ENCODE results near the gene TBX10. TPM values are rescaled to one million over a fixed set of nuclear protein-coding genes. Genes with fewer than 3 reads are reported as not detected.

Gene TBX10
- polyA plus RNA-seq, 1 donor (not counting 4 experiments of a cell fraction or from before 2014, with no cell fraction given) = not detected

DNA sequence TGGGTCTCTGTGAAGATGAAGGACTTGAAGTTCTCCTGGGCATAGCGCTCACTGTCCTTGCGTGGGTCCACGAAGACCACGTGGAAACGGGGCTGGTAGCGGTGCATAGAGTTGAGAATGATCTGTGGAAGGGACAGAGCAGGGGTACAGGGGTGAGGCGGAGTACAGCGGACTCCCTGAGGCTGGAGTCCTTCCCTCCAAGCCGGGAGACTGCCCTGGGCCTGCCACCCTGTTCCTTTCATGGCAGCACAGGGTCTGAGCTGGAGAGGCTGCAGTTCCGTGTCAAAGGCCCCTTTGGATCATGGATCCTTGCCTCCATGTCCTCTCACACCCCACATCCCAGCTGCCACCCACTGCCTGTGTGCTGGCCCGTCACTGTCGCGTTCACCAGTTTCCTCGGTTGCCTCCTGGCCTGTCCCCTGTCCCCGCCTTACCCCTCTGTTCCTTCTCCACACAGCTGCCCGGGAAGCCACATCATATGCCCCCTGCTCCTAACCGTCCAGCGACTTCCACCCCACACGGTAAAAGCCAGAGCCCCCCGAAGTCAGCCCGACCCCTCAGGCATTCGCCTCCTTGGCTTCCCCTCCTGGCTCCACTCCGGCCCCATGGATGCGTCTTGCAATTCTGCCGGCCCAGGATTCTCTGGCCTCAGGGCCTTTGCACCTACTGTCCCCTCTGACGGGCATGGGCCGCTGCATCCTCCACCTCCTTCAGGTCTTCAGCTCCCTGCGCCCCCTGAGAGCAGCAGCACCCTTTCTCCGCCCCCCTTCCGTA lies 6.4 kb downstream of the TBX10 start:
- H3K27ac ChIP-seq (ENCODE audit: control insufficient read depth, insufficient read depth, low read length) = no peak overlapping the region
- no peaks in the 10 kb centered on the region for H3K9me1 ChIP-seq (ENCODE audit: control insufficient read depth, extremely low read depth, insufficient read depth, low read length)
- TF ChIP-seq EZH2 (IDR thresholded peaks at IDR 0.05; ENCODE audit: low read length) = no peak
- TF ChIP-seq, protein P1, sequence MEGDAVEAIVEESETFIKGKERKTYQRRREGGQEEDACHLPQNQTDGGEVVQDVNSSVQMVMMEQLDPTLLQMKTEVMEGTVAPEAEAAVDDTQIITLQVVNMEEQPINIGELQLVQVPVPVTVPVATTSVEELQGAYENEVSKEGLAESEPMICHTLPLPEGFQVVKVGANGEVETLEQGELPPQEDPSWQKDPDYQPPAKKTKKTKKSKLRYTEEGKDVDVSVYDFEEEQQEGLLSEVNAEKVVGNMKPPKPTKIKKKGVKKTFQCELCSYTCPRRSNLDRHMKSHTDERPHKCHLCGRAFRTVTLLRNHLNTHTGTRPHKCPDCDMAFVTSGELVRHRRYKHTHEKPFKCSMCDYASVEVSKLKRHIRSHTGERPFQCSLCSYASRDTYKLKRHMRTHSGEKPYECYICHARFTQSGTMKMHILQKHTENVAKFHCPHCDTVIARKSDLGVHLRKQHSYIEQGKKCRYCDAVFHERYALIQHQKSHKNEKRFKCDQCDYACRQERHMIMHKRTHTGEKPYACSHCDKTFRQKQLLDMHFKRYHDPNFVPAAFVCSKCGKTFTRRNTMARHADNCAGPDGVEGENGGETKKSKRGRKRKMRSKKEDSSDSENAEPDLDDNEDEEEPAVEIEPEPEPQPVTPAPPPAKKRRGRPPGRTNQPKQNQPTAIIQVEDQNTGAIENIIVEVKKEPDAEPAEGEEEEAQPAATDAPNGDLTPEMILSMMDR (optimal IDR thresholded peaks at IDR 0.05 in 1 of 3, IDR thresholded peaks at IDR 0.05 in 1 of 3, conservative IDR thresholded peaks at IDR 0.05 in 1 of 3; ENCODE audit: extremely low read depth in 1 of 3, insufficient read depth in 2 of 3, low read length in 3 of 3) = no peak
- H3K9me3 ChIP-seq (ENCODE audit: control insufficient read depth, low read depth, low read length) = no peaks in the 10 kb centered on the region
- no peaks in the 10 kb centered on the region for H3K79me2 ChIP-seq (ENCODE audit: control insufficient read depth, insufficient read depth, low read length)
- H3K36me3 ChIP-seq (ENCODE audit: control insufficient read depth in 2 of 2, extremely low read depth in 1 of 2, insufficient read depth in 2 of 2, low read length in 2 of 2) = no peaks in the 10 kb centered on the region
- no peak overlapping the region for H3K9ac ChIP-seq (ENCODE audit: control insufficient read depth, extremely low read depth, insufficient read depth, low read length)
- FAIRE-seq = no peak
- H3K4me1 ChIP-seq (ENCODE audit: control insufficient read depth, extremely low read depth, insufficient read depth, low read length) = peaks cover 10% of the 10 kb centered on the region
- no peak overlapping the region for H3K4me2 ChIP-seq (ENCODE audit: control insufficient read depth, extremely low read depth, insufficient read depth, low read depth, low read length)
- H2AFZ ChIP-seq (ENCODE audit: control insufficient read depth, low read length) = no peak overlapping the region
- H3K4me3 ChIP-seq (ENCODE audit: control insufficient read depth in 2 of 3, extremely low read depth in 1 of 3, insufficient read depth in 2 of 3, low read depth in 1 of 3, low read length in 3 of 3) = no peak overlapping the region
- DNase-seq (ENCODE audit: low read depth, low spot score) = no peak
- no peaks in the 10 kb centered on the region for H4K20me1 ChIP-seq (ENCODE audit: control insufficient read depth, extremely low read depth, insufficient read depth, low read length)
- dilution Hi-C loops (cut with MboI; ENCODE audit: extremely low pct_ligation_motif_present, low sequenced_read_pairs) = no loop called here
- H3K27me3 ChIP-seq (ENCODE audit: control insufficient read depth, extremely low read depth, insufficient read depth, low read length) = no peaks in the 10 kb centered on the region

DNA sequence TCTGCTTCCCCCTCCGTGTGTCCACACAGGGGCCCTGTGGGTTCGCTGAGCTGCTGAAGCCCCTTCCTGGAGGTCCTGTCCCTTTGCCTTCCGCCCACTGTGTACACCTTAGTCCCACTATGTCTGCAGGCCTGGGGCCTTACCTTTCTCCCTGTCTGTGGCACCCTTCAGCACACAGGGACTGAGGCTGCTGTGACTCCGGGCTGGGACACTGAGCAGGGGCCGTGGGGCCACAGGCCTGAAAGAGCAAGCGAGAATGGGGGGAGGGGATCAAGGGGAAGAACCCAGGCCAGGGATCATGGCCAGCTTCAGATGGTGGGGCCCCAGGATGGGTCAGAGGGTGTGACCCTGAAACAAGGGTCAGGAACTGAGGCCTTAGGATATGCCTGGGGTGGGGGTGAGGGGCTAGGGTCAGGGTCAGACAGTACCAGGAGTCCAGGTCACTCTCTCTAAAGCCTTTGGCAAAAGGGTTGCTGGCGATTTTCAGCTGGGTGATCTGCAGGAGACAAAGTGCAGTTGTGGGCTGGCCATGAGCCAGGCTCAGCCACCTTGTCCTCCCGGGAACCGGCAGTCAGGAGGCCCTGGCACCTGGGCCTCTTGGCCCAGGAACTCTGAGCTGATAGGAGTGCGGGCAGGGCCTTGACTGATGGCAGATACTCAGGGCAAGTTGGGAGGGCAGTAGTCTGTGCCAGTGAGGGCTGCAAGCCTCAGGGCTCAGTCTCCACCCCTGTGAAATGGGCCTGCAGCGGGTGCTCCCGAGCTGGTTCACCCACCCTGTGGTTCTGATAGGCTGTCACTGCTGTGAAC lies 7.2 kb downstream of the TBX10 start:
- no peak overlapping the region for H3K9ac ChIP-seq (ENCODE audit: control insufficient read depth, extremely low read depth, insufficient read depth, low read length)
- DNase-seq (ENCODE audit: low read depth, low spot score) (no peak), FAIRE-seq (no peak)
- H3K9me1 ChIP-seq (ENCODE audit: control insufficient read depth, extremely low read depth, insufficient read depth, low read length) = no peaks in the 10 kb centered on the region
- dilution Hi-C loops (cut with MboI; ENCODE audit: extremely low pct_ligation_motif_present, low sequenced_read_pairs) = no loop called here
- H3K27ac ChIP-seq (ENCODE audit: control insufficient read depth, insufficient read depth, low read length) = no peak overlapping the region
- no peaks in the 10 kb centered on the region for H3K79me2 ChIP-seq (ENCODE audit: control insufficient read depth, insufficient read depth, low read length)
- no peak overlapping the region for H3K4me3 ChIP-seq (ENCODE audit: control insufficient read depth in 2 of 3, extremely low read depth in 1 of 3, insufficient read depth in 2 of 3, low read depth in 1 of 3, low read length in 3 of 3)
- H3K27me3 ChIP-seq (ENCODE audit: control insufficient read depth, extremely low read depth, insufficient read depth, low read length) = no peaks in the 10 kb centered on the region
- no peaks in the 10 kb centered on the region for H3K9me3 ChIP-seq (ENCODE audit: control insufficient read depth, low read depth, low read length)
- H2AFZ ChIP-seq (ENCODE audit: control insufficient read depth, low read length) = no peak overlapping the region
- no peaks in the 10 kb centered on the region for H3K36me3 ChIP-seq (ENCODE audit: control insufficient read depth in 2 of 2, extremely low read depth in 1 of 2, insufficient read depth in 2 of 2, low read length in 2 of 2)
- H3K4me2 ChIP-seq (ENCODE audit: control insufficient read depth, extremely low read depth, insufficient read depth, low read depth, low read length) = no peak overlapping the region
- H3K4me1 ChIP-seq (ENCODE audit: control insufficient read depth, extremely low read depth, insufficient read depth, low read length) = peaks cover 10% of the 10 kb centered on the region
- TF ChIP-seq EZH2 (IDR thresholded peaks at IDR 0.05; ENCODE audit: low read length) = no peak
- TF ChIP-seq, protein P1 (optimal IDR thresholded peaks at IDR 0.05 in 1 of 3, IDR thresholded peaks at IDR 0.05 in 1 of 3, conservative IDR thresholded peaks at IDR 0.05 in 1 of 3; ENCODE audit: extremely low read depth in 1 of 3, insufficient read depth in 2 of 3, low read length in 3 of 3) = no peak
- no peaks in the 10 kb centered on the region for H4K20me1 ChIP-seq (ENCODE audit: control insufficient read depth, extremely low read depth, insufficient read depth, low read length)

Measured in keratinocyte (primary cell).